Osteocyte (in vitro differentiated cells): ENCODE results near the gene ASNSD1. TPM values are rescaled to one million over a fixed set of nuclear protein-coding genes. Genes with fewer than 3 reads are reported as not detected.
"Not testable (repeated sequence)": the region's sequence is repeated elsewhere in the genome, so short reads cannot be mapped to it uniquely, and the experiment has no call there.

Experiments used
- DNase-seq: peaks from one replicate; pipeline ENCODE4 v3.0.0; 2021; ENCODE audit warnings: mixed read lengths; ENCODE audit not compliant: unreplicated experiment; ENCODE audit errors: extremely low spot score
- H3K27ac Mint-ChIP-seq: one replicate; pipeline ENCODE4 v1.8.0; 2021; ENCODE audit warnings: mild to moderate bottlenecking, mixed read lengths; ENCODE audit not compliant: unreplicated experiment
- H3K27me3 Mint-ChIP-seq: one replicate; pipeline ENCODE4 v1.8.0; 2021; ENCODE audit warnings: mixed read lengths; ENCODE audit not compliant: unreplicated experiment
- H3K36me3 Mint-ChIP-seq: one replicate; pipeline ENCODE4 v1.8.0; 2021; ENCODE audit warnings: mixed read lengths; ENCODE audit not compliant: unreplicated experiment
- H3K4me1 Mint-ChIP-seq: one replicate; pipeline ENCODE4 v1.8.0; 2021; ENCODE audit warnings: mixed read lengths; ENCODE audit not compliant: unreplicated experiment
- H3K4me3 Mint-ChIP-seq: one replicate; pipeline ENCODE4 v1.8.0; 2021; ENCODE audit warnings: mild to moderate bottlenecking, moderate library complexity, mixed read lengths; ENCODE audit not compliant: unreplicated experiment
- H3K9me3 Mint-ChIP-seq: one replicate; pipeline ENCODE4 v1.8.0; 2021; ENCODE audit warnings: mixed read lengths; ENCODE audit not compliant: unreplicated experiment
- total RNA-seq: library from RNA; stranded (reverse); gene quantifications from 2 replicates; pipeline ENCODE4 v1.2.1, GENCODE V29; 2021
- TF ChIP-seq, protein P1 (sequence below): fragments of 200-600 bp; sonication (generic); IDR thresholded peaks from 2 replicates; pipeline ENCODE4 v1.5.0; 2021; ENCODE audit warnings: antibody characterized with exemption, mild to moderate bottlenecking, moderate library complexity

Gene ASNSD1
- total RNA-seq, 1 donor from 2014 or later, result 46.0 TPM

DNA sequence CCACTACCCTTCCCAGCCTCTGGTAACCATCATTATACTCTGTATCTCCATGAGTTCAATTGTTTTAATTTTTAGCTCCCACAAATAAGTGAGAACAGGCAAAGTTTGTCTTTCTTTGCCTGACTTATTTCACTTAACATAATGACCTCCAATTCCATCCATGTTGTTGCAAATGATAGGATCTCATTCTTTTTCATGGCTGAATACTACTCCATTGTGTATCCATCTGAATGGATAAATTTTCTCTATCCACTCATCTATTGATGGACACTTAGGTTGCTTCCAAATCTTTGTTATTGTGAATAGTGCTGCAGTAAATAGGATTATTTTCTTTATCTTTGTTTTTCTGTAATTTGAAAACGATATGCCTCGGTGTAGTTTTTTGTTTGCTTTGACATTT lies 39.4 kb downstream of the ASNSD1 start:
- no peak for DNase-seq
- TF ChIP-seq, protein P1, sequence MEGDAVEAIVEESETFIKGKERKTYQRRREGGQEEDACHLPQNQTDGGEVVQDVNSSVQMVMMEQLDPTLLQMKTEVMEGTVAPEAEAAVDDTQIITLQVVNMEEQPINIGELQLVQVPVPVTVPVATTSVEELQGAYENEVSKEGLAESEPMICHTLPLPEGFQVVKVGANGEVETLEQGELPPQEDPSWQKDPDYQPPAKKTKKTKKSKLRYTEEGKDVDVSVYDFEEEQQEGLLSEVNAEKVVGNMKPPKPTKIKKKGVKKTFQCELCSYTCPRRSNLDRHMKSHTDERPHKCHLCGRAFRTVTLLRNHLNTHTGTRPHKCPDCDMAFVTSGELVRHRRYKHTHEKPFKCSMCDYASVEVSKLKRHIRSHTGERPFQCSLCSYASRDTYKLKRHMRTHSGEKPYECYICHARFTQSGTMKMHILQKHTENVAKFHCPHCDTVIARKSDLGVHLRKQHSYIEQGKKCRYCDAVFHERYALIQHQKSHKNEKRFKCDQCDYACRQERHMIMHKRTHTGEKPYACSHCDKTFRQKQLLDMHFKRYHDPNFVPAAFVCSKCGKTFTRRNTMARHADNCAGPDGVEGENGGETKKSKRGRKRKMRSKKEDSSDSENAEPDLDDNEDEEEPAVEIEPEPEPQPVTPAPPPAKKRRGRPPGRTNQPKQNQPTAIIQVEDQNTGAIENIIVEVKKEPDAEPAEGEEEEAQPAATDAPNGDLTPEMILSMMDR, result no peak
- Mint-ChIP-seq H3K27ac (no peak overlapping the region), H3K4me3 (no peak overlapping the region), H3K4me1 (peaks cover 2% of the 10 kb centered on the region), H3K36me3 (no peaks in the 10 kb centered on the region), H3K9me3 (no peaks in the 10 kb centered on the region), H3K27me3 (no peaks in the 10 kb centered on the region)

DNA sequence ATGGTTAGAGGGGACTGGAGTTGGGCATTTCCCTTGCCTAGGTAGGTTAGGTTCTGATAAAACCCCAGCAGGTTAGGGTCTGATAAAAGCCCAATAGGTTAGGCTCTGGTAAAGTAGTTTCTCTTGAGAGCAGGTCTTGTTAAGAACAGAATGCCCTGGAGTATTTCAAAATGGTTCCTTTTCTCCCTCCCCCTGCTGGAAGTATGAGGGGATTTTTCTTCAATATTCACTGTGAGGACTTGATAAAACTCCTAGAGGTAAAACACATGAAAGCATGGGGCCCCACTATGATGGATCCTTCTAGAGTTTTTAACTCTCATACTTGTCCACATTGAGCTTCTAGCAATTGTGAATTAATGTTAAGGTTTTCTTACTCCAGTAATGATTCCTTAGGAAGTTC lies 40.8 kb downstream of the ASNSD1 start:
- no peaks in the 10 kb centered on the region for H3K27me3 Mint-ChIP-seq
- H3K36me3 Mint-ChIP-seq, result no peaks in the 10 kb centered on the region
- TF ChIP-seq, protein P1, result no peak
- no peak overlapping the region for H3K4me3 Mint-ChIP-seq
- no peak overlapping the region for H3K27ac Mint-ChIP-seq
- peaks cover 2% of the 10 kb centered on the region for H3K4me1 Mint-ChIP-seq
- no peaks in the 10 kb centered on the region for H3K9me3 Mint-ChIP-seq
- no peak for DNase-seq

DNA sequence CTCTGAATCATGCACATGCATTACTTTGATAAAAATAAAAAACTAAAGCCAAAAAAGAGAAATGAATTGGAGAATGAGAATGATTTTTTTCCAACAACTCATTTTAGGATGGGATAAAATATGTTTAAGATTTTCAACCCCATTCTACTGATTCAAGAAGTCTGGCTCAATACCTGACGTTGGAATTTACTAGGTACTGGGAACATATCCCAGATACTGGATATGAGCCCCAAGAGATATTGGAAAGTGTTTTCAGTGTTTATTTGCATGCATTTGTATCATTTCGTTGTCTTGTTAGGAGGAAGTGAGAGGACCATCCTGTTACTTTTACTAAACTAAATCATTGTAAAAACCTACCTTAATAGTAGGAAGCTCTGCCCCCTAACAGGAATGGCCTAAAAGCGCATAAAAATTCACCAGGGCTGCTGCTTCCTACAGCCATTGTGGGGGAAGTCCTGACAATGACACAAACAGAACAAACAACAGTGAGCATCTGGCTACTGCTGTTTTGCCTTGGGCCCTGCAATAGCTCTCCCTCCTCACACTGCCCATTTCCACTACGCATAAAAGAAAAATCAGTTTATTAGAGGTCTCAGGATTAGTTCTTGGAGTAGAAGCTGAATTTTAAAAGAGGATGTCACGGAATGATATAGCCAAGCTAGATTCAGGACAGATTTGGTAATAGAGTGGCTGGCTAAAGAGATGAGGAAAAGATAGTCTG lies 48.4 kb downstream of the ASNSD1 start:
- Mint-ChIP-seq H3K4me1 (no peaks in the 10 kb centered on the region), H3K9me3 (peaks cover 15% of the 10 kb centered on the region), H3K27me3 (no peaks in the 10 kb centered on the region), H3K4me3 (no peak overlapping the region), H3K36me3 (peaks cover 6% of the 10 kb centered on the region), H3K27ac (no peak overlapping the region)
- TF ChIP-seq, protein P1, result no peak
- no peak for DNase-seq

GRCh38 chr2:189717593-189717992 lies 56.3 kb downstream of the ASNSD1 start:
- peaks cover 22% of the 10 kb centered on the region for H3K9me3 Mint-ChIP-seq
- not testable (repeated sequence) for H3K4me1 Mint-ChIP-seq, H3K36me3 Mint-ChIP-seq, DNase-seq, H3K27ac Mint-ChIP-seq, H3K27me3 Mint-ChIP-seq, H3K4me3 Mint-ChIP-seq

- DNase-seq, result no peak
- Mint-ChIP-seq H3K27me3 (no peaks in the 10 kb centered on the region), H3K9me3 (peaks cover 7% of the 10 kb centered on the region), H3K4me3 (no peak overlapping the region), H3K36me3 (no peaks in the 10 kb centered on the region), H3K4me1 (no peaks in the 10 kb centered on the region), H3K27ac (no peak overlapping the region)
- TF ChIP-seq, protein P1, result no peak
Measured at GRCh38 chr2:189719571-189719970, 58.3 kb downstream of the ASNSD1 start.

Other genes with a start within 250 kb of the ASNSD1 start
- gene WDR75, start 220.0 kb upstream of the ASNSD1 start, total RNA-seq, result 38.8 and 41.0 TPM in 2 replicates
- 10.8 and 11.4 TPM in 2 replicates for gene SLC40A1, start 80.7 kb upstream of the ASNSD1 start, total RNA-seq
- gene ANKAR, start 13.2 kb downstream of the ASNSD1 start, total RNA-seq, result 5.7 and 6.0 TPM in 2 replicates
- gene OSGEPL1, start 101.3 kb downstream of the ASNSD1 start, total RNA-seq, result 10.0 and 10.6 TPM in 2 replicates
- 63.7 and 71.9 TPM in 2 replicates for gene ORMDL1, start 122.9 kb downstream of the ASNSD1 start, total RNA-seq
- gene PMS1, start 123.0 kb downstream of the ASNSD1 start, total RNA-seq, result 31.6 and 36.8 TPM in 2 replicates